NCI-H1105 (cell line): ENCODE results near the gene SLC5A10.
A peak's percentile ranks its signal among the peaks of the same experiment; 100 is the strongest.

ENCODE experiments used
- DNase-seq: peaks from one replicate; lab custom pipeline; 2025; lab: John Stamatoyannopoulos, UW

The SLC5A10 gene

GRCh38 chr17:18985475-18985874, 33.5 kb downstream of the SLC5A10 start:
- DNase-seq: no peak

- DNase-seq: no peak
Measured at GRCh38 chr17:18986541-18987229, 34.7 kb downstream of the SLC5A10 start.

- DNase-seq: no peak
Measured at GRCh38 chr17:18987230-18987610, 35.3 kb downstream of the SLC5A10 start.

GRCh38 chr17:18987862-18988545, 36.0 kb downstream of the SLC5A10 start:
- no peak for DNase-seq

GRCh38 chr17:18988546-18989173, 36.7 kb downstream of the SLC5A10 start:
- no peak for DNase-seq

- no peak for DNase-seq
Measured at GRCh38 chr17:18990331-18990730, 38.4 kb downstream of the SLC5A10 start.

GRCh38 chr17:18991531-18992315, 39.8 kb downstream of the SLC5A10 start:
- no peak for DNase-seq

GRCh38 chr17:18992454-18993130, 40.6 kb downstream of the SLC5A10 start:
- no peak for DNase-seq

GRCh38 chr17:18993905-18994526, 42.1 kb downstream of the SLC5A10 start:
- DNase-seq: no peak

GRCh38 chr17:18994631-18995030, 42.7 kb downstream of the SLC5A10 start:
- DNase-seq: no peak

- no peak for DNase-seq
Measured at GRCh38 chr17:18995220-18995619, 43.3 kb downstream of the SLC5A10 start.

- DNase-seq: peak; percentile 1
Measured at GRCh38 chr17:18996458-18996857, 44.5 kb downstream of the SLC5A10 start.

- no peak for DNase-seq
Measured at GRCh38 chr17:18997650-18998196, 45.8 kb downstream of the SLC5A10 start.

GRCh38 chr17:18999394-18999793, 47.4 kb downstream of the SLC5A10 start:
- DNase-seq: no peak

GRCh38 chr17:18999911-19000310, 47.9 kb downstream of the SLC5A10 start:
- no peak for DNase-seq

- no peak for DNase-seq
Measured at GRCh38 chr17:19000531-19001325, 48.8 kb downstream of the SLC5A10 start.

- no peak for DNase-seq
Measured at GRCh38 chr17:19001907-19002590, 50.1 kb downstream of the SLC5A10 start.

GRCh38 chr17:19002805-19003542, 51.0 kb downstream of the SLC5A10 start:
- DNase-seq: no peak
